HG03139 (cell line): ENCODE measurements around the gene LRRC10.
A peak's percentile ranks its signal among the peaks of the same experiment; 100 is the strongest.
"Not testable (repeated sequence)": the region's sequence is repeated elsewhere in the genome, so short reads cannot be mapped to it uniquely, and the experiment has no call there.

ENCODE experiments used
- ATAC-seq: cut with Tn5 transposase; IDR thresholded peaks from one replicate; pipeline ENCODE4 v1.9.1; 2021; ENCODE audit not compliant: unreplicated experiment

LRRC10 gene

DNA sequence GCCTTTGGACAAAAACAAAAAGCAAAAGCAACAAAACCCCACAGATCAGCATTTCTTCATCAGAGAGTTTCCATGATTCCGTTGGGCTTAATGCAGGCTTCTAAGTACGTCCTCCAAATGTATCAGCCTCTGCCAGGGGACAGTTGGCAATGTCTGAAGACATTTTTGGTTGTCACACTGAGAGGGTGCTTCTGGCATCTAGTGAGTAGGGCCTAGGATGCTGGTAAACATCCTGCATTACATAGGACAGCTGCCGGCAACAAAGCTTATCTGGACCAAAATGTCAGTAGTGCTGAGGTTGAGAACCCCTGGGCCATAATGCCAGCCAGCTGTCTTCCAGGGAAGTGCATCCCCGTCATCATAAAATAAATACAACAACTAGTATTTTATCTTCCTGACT is 9.4 kb upstream of the LRRC10 start:
- ATAC-seq = no peak

DNA sequence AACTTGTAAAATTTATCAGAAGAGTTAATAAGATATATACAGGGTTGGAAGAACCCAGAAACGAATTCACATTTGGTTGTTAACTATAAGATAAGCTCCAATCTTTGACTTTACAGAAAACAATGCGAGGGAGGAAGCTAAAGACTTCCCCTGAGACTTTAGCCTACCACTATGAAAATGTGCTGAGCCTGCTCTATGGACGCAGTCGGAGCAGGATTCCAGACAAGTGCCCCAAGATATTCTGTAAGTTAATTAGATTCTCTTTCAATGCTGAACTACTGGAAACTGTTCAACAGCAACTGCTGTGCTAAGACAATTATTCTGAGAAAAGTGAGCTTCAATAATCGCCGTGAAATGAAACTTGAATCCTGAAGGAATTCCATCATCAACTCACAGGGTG is 8.3 kb upstream of the LRRC10 start:
- no peak for ATAC-seq

DNA sequence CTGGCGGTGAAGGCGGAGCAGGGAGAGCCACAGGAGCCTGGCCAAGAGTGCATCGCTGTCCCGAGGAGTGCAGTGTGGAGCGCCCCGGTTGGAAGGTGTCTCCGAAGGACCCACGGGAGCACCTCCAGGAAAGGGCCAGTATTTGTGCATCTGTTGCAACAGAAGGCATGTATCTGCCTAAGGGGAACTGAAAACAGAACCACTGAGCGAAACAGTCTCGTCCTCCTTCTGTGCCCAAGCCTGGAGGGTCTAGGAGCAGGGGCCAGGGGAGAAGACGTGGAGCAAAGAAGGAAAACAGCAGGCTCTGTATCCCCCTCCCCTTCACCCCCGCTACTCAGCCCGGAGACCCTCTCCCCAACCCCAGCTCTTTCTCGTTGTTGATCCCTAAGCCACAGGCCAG is 5.3 kb upstream of the LRRC10 start:
- no peak for ATAC-seq

DNA sequence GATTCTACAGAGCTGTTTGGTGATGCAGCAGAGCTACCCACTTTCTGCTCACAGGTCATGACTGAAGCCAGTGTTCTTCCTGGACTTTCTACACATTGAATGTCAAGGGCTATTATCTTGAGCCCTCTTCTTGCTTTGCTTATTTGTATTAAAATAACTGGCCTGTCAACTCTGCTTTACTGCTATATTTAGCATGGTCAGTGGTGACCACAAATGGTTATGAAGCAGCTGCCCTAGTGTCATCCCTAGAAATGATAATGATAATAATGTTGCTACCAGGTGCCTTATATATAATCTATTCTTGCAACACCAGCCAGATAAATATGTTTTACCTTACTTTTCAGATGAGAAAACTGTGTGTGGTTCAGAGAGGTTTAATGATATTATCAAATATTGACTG is 2.6 kb upstream of the LRRC10 start:
- no peak for ATAC-seq

DNA sequence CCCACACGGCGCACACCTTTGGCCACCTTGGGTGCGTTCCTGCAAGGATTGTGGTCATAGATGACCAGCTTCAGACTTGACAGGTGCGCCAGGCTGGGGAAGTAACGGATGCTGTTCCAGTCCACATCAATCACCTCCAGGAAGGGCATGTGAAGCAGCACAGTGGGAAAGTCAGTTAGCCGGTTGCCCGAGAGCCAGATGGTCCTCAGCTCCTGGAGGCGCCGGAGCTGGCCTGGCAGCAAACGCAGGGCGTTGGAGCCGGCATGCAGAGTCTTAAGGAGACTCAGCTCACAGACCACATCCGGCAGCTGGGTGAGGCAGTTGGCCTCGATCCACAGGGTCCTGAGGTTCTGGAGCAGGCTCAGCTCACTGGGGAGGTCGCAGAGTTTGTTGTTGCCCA is 581 bp downstream of the LRRC10 start:
- ATAC-seq = no peak

DNA sequence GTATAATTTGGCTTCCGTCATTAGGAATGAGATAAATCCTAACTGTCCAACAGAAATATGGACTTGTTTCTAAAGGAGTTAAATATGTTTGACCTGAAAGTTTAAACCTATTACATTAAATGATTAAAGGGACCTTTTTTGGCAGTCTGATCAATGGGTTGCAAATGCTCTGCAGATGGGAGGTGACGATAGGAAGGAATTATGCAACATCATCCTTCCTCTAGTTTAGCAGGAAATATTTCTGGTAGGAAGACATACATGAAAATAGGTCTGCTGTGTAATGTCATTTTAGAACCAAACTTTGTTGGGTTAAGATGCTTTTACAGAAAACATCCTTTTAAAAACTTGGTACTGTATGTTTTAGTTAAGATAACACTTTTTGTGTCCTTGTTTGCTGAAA is 2.6 kb downstream of the LRRC10 start:
- no peak for ATAC-seq

DNA sequence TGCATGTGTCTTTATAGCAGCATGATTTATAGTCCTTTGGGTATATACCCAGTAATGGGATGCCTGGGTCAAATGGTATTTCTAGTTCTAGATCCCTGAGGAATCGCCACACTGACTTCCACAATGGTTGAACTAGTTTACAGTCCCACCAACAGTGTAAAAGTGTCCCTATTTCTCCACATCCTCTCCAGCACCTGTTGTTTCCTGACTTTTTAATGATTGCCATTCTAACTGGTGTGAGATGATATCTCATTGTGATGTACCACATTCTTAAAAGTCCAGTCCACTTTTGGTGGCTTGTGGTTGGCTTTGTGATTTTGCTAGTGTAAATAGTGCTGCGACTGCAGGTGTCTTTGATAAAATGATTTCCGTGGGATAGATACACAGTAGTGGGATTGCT is 6.4 kb downstream of the LRRC10 start:
- ATAC-seq = not testable (repeated sequence)

DNA sequence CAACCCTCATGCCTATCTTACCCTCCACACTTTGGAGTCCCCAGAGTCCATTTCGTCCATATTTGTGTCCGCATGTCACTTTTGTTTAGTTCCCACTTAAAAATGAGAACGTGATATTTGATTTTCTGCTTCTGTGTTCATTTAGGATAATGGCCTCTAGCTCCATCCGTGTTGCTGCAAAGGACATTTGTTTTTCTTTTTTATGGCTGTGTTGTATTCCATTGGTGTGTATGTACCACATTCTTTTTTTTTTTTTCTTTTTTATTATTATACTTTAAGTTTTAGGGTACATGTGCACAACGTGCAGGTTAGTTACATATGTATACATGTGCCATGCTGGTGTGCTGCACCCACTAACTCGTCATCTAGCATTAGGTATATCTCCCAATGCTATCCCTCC is 7.2 kb downstream of the LRRC10 start:
- ATAC-seq = not testable (repeated sequence)

DNA sequence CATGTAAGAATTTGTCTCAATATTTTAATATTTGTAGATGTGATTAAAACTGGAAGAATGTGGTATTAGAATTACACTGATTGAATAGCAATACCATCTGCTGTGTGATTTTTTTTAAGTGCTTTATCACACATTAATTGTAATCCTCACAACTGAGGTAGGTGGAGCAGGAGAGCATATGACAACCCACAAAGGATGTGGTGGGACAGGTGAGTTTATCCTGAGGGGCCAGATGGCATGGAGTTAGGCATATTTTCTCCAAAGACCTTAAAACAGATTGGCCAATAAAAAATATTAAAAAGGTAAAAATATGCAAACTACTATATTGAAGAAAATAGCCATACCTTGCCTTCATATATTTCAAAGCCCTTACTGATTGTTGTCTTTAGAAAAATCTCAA is 7.8 kb downstream of the LRRC10 start:
- no peak for ATAC-seq

DNA sequence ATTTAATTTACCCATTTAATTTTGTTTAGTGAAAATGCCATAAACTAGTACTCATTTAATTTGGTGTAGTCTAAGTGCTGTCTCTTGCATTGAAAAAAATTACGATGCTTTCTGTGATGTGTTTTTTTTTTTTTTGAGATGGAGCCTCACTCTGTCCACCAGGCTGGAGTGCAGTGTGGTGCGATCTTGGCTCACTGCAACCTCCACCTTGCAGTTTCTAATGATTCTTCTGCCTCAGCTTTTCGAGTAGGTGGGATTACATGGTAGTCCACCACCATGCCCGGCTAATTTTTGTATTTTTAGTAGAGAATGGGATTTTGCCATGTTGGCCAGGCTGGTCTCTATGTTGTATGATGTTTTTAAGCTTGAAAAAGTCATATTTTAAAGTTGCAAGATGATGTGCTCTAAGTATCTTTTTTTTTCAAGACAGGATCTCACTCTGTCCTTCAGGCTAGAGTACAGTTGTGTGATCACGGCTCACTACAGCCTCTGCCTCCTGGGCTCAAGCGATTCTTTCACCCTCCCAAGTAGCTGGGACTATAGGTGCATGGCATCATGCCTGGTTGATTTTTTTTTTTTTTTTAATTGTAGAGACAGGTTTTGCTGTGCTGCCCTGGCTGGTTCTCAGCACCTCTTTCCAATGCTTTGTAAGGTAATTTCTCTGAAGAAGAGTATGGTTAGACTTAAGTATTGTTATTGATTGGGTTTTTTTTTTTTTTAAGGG is 8.6 kb downstream of the LRRC10 start:
- ATAC-seq = no peak

DNA sequence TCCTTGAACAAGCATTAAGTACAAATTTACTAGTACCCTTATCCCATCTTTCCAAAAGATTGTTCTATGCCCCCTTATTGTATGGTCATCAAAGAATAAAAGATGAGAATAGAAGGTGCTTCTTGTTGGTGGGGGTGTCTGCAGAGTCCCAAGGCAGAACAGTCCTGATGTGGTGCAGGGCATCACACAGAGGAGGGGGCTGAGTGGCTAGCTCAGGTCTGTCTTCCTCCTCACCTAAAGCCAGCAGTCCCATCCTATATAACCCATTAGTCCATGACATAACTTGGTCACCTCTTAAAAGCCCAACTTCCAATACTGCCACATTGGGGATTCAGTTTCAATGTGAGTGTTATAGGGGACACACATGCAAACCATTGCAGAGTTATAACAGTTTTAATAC is 9.9 kb downstream of the LRRC10 start:
- ATAC-seq = no peak

DNA sequence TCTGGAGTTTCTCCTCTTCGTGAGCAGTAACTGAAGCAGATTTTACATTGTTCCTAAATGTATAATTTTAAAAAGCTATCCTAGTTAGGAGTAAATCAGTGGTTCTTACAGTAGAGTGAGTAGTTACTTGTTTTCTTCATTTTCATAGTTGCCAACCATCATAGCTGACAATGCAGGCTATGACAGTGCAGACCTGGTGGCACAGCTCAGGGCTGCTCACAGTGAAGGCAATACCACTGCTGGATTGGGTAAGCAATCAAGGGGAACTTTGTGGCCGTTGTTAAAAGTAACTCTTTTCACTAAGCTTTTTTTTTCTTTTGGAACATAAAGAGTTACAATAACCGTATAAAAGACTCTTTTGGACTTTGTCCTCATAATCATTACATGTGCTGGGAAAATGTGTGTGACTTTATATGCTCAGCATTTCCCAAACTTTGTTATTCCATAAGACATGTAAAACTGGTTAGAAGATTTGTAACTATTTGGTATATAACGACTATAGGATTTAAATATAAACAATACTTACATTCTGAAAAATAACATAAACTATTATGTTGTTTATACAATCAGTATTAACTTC is 12.4 kb downstream of the LRRC10 start:
- no peak for ATAC-seq

DNA sequence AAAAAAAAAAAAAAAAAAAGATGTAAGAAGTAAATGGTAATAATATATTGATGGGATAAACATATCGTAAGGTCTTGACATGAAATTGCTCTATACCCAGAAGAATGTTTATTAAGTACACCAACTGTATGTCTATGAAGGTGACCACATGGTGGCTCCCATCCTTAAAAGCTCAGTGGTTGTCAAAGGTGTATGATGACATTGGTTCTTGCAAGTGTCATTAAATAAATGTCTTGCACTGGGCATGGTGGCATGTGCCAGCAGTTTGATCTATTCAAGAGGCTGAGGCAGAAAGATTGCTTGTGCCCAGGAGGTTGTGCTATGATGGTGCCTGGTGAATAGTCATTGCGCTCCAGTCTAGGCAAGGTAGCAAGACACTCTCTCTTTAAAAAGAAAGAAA is 15.0 kb downstream of the LRRC10 start:
- no peak for ATAC-seq

DNA sequence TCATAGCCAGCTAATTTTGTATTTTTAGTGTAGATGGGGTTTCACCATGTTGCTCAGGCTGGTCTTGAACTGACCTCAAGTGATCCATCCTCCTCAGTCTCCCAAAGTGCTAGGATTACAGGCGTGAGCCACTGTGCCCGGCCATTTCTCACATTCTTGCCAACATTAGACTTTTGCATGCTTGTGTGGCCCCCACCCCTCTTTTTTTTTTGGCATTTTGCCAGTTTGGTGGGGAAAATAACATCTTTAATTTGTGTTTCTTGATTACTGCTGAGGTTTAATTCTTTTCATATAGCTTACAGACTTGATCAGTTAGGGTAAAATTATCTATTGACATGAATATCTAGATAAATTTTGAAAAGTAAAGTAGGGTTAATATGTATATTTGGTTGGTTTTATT is 21.6 kb downstream of the LRRC10 start:
- ATAC-seq = no peak

DNA sequence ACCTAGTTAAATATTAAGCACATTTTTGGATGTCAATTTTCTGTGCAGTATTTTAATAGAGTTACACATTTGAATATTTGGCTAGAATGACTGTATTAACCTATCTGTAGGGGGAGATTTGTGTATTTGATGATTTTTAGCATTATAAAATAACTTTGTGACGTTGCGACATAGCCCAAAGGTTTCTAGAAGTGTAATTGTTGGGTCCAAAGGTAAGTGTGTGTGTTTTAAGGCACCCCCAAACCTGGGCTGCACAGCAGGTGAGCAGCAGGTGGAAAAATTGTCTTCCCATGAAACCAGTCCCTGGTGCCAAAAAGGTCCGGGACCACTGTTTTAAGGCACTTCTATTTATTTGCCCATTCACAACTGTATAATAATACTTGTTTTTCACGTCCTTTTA is 22.2 kb downstream of the LRRC10 start:
- ATAC-seq = no peak

DNA sequence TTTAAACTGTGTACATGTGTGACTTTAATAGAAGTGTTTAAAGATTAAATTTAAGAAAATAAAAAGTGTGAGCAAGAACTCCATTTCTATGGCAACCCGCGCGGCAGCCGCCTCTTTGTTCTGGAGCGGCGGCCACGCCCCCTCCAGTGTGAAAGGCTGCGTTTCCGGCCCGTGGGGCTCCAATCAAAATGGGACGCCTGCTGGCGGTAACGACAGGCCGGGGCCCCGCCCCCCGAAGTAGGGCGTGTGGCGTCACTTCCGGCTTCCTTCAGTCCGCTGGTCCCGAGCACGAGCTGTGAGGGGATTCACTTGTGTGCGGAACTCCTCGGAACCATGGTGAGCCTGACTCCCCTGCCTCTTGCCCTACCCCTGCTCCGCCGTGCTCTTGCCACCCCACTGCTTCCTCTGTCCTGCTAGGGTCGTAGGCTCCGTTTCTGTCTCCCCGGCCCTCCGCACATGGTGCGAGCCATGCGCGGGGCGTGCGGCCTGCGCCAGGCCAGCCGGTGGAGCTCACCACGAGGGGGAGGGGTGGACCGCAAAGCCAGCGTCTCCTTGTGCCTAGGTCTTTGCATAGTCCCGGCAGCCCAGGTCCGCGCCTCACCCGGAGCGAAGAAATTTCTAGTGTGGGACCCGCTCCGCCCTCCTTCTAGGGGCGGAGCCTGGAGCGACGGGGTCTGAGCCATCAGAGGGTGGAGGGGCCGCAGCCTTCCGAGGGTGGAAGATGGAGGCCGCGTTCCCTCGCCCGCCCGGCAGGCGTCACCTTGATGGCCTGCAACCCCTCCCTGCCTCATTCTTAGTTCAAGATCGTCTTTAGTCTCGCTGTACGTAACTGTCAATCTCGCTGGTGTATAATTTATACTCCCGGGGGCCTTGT is 25.3 kb downstream of the LRRC10 start, which contains the start of gene CCT2:
Gene CCT2, plus strand, starts transcription at position 271 of the 874 bp plus-strand sequence. Its CDS starts 63 bp downstream, at position 334.
- peak; percentile 95 for ATAC-seq

DNA sequence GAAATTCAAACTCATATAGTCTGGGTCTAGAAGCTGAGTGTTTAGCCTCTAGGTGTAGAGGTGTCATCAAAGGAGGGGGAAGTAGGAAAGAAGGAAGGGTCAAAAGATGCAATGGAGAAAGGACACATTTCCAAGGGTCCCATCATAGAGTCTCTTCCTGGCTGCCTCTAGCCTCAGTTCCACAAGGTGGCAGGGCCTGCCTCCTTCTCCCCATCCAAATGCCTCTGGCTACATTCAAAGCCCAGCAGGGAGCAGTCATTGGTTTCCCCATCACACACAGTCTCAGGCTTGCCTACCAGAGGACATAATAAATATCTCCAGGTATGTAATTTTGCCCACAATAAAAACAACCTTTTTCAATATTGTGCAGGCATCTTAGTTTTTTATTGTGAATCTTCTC is 27.5 kb downstream of the LRRC10 start:
- no peak for ATAC-seq

DNA sequence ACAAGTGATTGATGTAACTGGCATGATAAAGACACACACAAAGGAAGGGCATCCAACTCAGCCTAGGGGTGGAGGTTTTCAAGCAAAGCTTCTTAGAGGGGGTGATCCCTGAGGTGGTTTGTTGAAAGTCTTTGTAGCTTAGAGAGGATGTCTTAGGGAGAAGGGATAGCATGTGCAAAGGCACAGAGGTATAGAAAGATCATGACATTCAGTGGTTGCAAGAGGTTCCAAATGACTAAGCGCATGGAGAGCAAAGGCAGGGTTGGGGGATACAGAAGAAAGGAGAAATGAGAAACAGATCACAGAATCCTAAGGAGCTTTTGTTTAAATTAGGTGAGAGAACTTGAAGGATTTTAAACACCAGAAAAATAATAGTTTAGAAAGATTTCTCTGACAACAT is 30.6 kb downstream of the LRRC10 start:
- no peak for ATAC-seq

DNA sequence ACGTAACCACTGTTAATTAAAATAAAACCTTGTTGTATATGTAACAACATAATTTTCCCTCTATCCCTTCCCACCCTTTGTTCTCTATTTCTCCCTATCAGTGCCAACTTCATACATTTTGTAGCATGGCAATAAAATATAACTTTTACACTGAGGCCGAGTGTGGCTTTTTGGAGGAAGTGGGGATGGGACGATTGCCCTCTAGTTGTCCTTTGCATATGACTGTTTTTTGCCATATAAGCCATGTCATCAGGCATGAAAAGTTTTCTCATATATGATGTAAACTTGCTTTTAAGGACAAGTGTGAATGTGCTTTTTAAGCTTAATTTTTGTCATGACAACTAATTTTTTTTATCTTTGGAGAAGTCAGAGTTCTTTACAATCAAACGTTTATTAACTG is 31.7 kb downstream of the LRRC10 start:
- no peak for ATAC-seq

DNA sequence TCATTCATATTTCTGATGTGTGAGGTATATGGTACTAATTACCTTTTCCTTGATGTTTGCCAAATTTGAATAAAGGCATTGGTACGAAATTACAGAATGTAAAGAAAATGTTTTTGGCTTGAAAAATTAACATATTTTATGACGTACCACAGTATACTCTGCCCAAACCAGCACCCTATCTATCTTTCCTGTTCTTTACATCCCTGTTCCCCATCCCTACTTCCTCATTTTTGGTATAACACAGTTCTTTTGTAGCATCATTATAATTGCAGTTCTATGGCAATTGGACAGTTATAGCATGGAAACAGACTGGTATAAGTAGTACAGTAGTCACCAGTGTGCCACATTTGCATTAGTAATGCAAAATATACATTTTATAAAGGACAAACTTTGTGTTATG is 32.4 kb downstream of the LRRC10 start:
- no peak for ATAC-seq

DNA sequence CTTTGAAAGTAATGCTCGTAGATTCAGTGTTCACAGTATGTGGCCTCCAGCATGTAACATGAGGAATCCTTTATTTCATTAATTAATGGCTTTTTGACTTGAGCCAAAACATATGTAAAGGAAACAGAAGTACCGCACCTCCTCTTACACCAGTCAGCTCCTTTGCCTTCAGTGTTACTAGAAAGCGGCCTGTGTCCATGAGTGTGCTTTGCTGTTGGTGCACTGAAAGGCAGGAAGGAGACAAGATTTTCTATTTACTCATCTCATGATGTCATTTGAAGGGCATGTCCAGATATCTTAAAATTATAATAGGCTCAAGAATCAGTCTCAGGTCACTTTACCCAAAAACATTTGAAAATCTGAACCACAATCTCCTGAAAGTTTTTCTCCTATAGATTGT is 35.4 kb downstream of the LRRC10 start:
- ATAC-seq = no peak
